RWPE2 (cell line): ENCODE results near the gene HCAR1.

Experiments
- ATAC-seq: fragments of 200-7000 bp; cut with Tn5 transposase; 3 replicates; pipeline ENCODE4 v1.9.1; 2021; ENCODE audit warnings: low read depth
- DNase-seq: peaks from one replicate; pipeline ENCODE4 v3.0.0-alpha.2; 2020; ENCODE audit warnings: low spot score
- H3K27ac ChIP-seq: fragments of 450-650 bp; 2 replicates; pipeline ENCODE4 v1.5.1; 2017; ENCODE audit warnings: mild to moderate bottlenecking; ENCODE audit not compliant: poor library complexity, severe bottlenecking
- H3K27me3 ChIP-seq: fragments of 250-450 bp; sonication (Bioruptor Pico); 2 replicates; pipeline ENCODE4 v1.5.1; 2021; ENCODE audit warnings: mild to moderate bottlenecking, moderate library complexity; ENCODE audit not compliant: insufficient read depth, poor library complexity, severe bottlenecking
- H3K36me3 ChIP-seq: fragments of 250-450 bp; sonication (Bioruptor Pico); 2 replicates; pipeline ENCODE4 v1.5.1; 2020; ENCODE audit warnings: low read depth, mild to moderate bottlenecking, moderate library complexity
- H3K4me1 ChIP-seq: fragments of 250-450 bp; sonication (Bioruptor Pico); 2 replicates; pipeline ENCODE4 v1.5.1; 2021; ENCODE audit warnings: mild to moderate bottlenecking, moderate library complexity; ENCODE audit not compliant: insufficient read depth, poor library complexity, severe bottlenecking
- H3K4me3 ChIP-seq: fragments of 250-450 bp; sonication (Bioruptor Pico); 2 replicates; pipeline ENCODE4 v1.5.1; 2021; ENCODE audit warnings: mild to moderate bottlenecking, moderate library complexity; ENCODE audit not compliant: severe bottlenecking
- H3K9me3 ChIP-seq: fragments of 250-450 bp; sonication (Bioruptor Pico); 2 replicates; pipeline ENCODE4 v1.5.1; 2021; ENCODE audit warnings: mild to moderate bottlenecking, moderate library complexity; ENCODE audit not compliant: severe bottlenecking
- CTCF ChIP-seq: fragments of 450-650 bp; IDR thresholded peaks from one replicate; pipeline ENCODE4 v1.5.1; 2017; ENCODE audit warnings: mild to moderate bottlenecking, moderate library complexity; ENCODE audit not compliant: poor library complexity, severe bottlenecking

Gene HCAR1, protein sequence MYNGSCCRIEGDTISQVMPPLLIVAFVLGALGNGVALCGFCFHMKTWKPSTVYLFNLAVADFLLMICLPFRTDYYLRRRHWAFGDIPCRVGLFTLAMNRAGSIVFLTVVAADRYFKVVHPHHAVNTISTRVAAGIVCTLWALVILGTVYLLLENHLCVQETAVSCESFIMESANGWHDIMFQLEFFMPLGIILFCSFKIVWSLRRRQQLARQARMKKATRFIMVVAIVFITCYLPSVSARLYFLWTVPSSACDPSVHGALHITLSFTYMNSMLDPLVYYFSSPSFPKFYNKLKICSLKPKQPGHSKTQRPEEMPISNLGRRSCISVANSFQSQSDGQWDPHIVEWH

GRCh38 chr12:122730215-122731014 lies at the start of gene HCAR1:
HCAR1 (minus strand) TSS chr12:122730844; CDS start chr12:122730339, 505 bp downstream.
- Histone ChIP-seq H3K27ac (peak within 1 kb of the TSS; percentile 9), H3K9me3 (no peaks in the 10 kb centered on the region), H3K27me3 (no peaks in the 10 kb centered on the region), H3K4me3 (peak within 1 kb of the TSS; percentile 19), H3K4me1 (peaks cover 12% of the 10 kb centered on the region), H3K36me3 (no peaks in the 10 kb centered on the region)
- DNase-seq (peak; percentile 45), ATAC-seq (peak; percentile 35)
- TF ChIP-seq CTCF: no peak

- H3K9me3 ChIP-seq: no peaks in the 10 kb centered on the region
- H3K4me3 ChIP-seq: no peak overlapping the region
- TF ChIP-seq CTCF: no peak
- H3K27me3 ChIP-seq: no peaks in the 10 kb centered on the region
- H3K36me3 ChIP-seq: peaks cover 87% of the 10 kb centered on the region
- peaks cover 8% of the 10 kb centered on the region for H3K4me1 ChIP-seq
- DNase-seq (no peak), ATAC-seq (no peak)
- H3K27ac ChIP-seq: no peak overlapping the region
Measured at GRCh38 chr12:122757568-122757967, 26.9 kb upstream of the HCAR1 start.

DNA sequence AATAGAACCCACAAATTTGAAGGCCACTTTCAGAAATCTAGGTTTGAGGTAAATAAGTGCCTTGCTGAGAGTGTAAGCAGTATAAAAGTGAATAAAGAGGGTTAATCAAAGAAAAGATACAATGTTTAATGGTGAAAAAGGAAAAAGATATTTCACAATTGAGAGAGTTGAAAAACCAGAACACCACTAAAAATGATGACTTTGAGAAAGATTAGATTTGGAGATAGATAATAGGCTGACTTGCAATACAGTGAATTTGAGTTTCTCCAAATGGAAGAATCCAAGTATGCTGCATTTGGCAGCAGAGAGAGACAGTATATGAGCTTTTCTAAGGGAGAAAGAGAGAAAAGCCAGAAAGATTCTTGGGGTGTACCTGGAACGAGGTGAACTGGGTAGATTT lies 24.1 kb upstream of the HCAR1 start:
- TF ChIP-seq CTCF: no peak
- Histone ChIP-seq H3K27me3 (no peaks in the 10 kb centered on the region), H3K27ac (no peak overlapping the region), H3K9me3 (no peaks in the 10 kb centered on the region), H3K4me1 (peaks cover 14% of the 10 kb centered on the region), H3K36me3 (peaks cover 62% of the 10 kb centered on the region), H3K4me3 (no peak overlapping the region)
- ATAC-seq (no peak), DNase-seq (no peak)

- peak overlapping the region; percentile 65 for H3K27ac ChIP-seq
- ATAC-seq (no peak), DNase-seq (no peak)
- peak overlapping the region; percentile 72 for H3K4me3 ChIP-seq
- H3K27me3 ChIP-seq: no peaks in the 10 kb centered on the region
- TF ChIP-seq CTCF: no peak
- H3K9me3 ChIP-seq: no peaks in the 10 kb centered on the region
- peaks cover 47% of the 10 kb centered on the region for H3K36me3 ChIP-seq
- H3K4me1 ChIP-seq: peaks cover 14% of the 10 kb centered on the region
Measured at GRCh38 chr12:122753319-122753650, 22.6 kb upstream of the HCAR1 start.
